HAP-1 (cell line): Measurements from ENCODE around the gene FBXO7.

ENCODE experiments used
- DNase-seq, 2 experiments: peaks; one replicate each; pipeline ENCODE4 v3.0.0-alpha.2; 2016 to 2020; ENCODE audit warnings: low spot score in 2 of 2
- H3K27me3 ChIP-seq: fragments of 250-450 bp; sonication (Bioruptor Pico); 2 replicates; pipeline ENCODE4 v1.5.1; 2020; ENCODE audit warnings: low read depth, mild to moderate bottlenecking, moderate library complexity
- H3K36me3 ChIP-seq: fragments of 250-450 bp; sonication (Bioruptor Pico); replicated peaks from 2 replicates; pipeline ENCODE4 v1.5.1; 2020; ENCODE audit warnings: mild to moderate bottlenecking
- H3K4me1 ChIP-seq: fragments of 250-450 bp; sonication (Bioruptor Pico); 2 replicates; pipeline ENCODE4 v1.5.1; 2020; ENCODE audit warnings: mild to moderate bottlenecking
- H3K4me3 ChIP-seq: fragments of 250-450 bp; sonication (Bioruptor Pico); 2 replicates; pipeline ENCODE4 v1.5.1; 2020; ENCODE audit warnings: mild to moderate bottlenecking, moderate library complexity
- H3K9me3 ChIP-seq: fragments of 250-450 bp; sonication (Bioruptor Pico); 2 replicates; pipeline ENCODE4 v1.5.1; 2020; ENCODE audit warnings: mild to moderate bottlenecking, moderate library complexity
- in situ Hi-C: fragments of 300-500 bp; cut with MboI; formaldehyde crosslinking; loops from 3 replicates; pipeline ENCODE4 v1.14.3; 2020; ENCODE audit warnings: low sequenced_read_pairs, inconsistent platforms, mixed read lengths

Gene FBXO7

DNA sequence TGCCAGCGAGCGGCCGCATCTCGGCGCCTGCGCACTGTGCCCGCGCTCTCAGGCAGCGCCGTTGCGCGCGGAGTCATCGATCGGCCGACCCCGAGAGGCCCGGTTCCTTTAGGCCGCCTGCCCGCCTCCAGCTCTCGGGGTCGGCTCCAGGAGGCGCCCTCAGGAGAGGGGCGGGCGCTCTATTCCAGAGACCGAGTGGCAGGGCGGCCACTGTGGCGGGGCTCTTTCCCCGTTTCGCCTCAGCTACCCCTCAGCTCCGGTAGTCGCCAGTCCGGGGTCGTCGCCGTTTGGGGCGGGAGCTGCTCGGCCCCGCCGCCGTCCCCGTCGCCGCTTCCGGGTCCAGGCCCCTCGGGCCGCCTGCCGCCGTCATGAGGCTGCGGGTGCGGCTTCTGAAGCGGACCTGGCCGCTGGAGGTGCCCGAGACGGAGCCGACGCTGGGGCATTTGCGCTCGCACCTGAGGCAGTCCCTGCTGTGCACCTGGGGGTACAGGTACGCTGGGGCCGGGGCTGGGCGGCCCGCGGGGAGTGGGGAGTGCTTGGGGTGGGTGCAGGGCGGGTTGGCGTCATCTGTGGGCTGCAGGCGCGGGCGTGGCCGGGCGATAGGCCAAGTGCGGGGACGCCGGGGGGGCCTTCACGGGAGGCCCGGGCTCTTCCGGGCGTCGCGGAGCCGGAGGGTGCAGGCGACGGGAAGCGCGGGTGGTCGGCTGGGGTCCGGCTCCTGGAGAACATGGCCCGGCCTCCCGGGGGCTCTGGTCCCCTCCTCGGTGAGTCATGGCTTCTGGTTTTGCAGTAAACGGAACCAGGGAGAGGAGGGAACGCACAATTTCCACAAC is at the start of gene FBXO7:
Gene FBXO7 (plus strand): TSS at position 177 of the 833 bp plus-strand sequence. CDS start 192 bp downstream, at position 369.
- in situ Hi-C loops = loop anchor here (10.0 kb wide), 1 partner anchor 500 kb away; no protein-coding TSS in a partner anchor
- peak within 1 kb of the TSS; percentile 76 for H3K4me3 ChIP-seq

DNA sequence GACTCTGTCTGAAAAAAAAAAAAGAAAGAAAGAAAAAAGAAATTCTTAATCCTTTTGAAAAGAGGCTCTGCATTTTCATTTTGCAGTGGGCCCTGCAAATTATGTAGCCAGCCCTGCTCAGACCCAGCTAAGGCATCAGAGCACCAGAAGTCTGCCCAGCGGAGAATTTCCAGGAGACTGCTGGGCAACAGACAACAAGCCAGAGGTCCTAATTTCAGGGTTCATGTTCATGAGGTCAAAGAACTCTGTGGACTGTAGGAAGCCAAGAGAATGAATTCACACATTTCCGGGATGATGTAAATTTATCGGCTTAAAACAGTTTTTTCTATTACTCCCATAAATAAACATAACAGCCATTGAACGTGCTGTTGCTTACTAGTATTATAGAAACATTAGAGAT is 47.7 kb upstream of the FBXO7 start:
- H3K4me1 ChIP-seq = no peaks in the 10 kb centered on the region
- no peak overlapping the region for H3K4me3 ChIP-seq
- in situ Hi-C loops = no loop called here
- H3K27me3 ChIP-seq = peaks cover 16% of the 10 kb centered on the region
- no peaks in the 10 kb centered on the region for H3K36me3 ChIP-seq
- no peak for DNase-seq
- H3K9me3 ChIP-seq = no peaks in the 10 kb centered on the region

More for the DNA sequence above, at the start of gene FBXO7:
- Histone ChIP-seq H3K9me3 (no peaks in the 10 kb centered on the region), H3K36me3 (no peaks in the 10 kb centered on the region), H3K4me1 (peaks cover 8% of the 10 kb centered on the region), H3K27me3 (peaks cover 8% of the 10 kb centered on the region)
- DNase-seq = peak; percentile 78 to 93

DNA sequence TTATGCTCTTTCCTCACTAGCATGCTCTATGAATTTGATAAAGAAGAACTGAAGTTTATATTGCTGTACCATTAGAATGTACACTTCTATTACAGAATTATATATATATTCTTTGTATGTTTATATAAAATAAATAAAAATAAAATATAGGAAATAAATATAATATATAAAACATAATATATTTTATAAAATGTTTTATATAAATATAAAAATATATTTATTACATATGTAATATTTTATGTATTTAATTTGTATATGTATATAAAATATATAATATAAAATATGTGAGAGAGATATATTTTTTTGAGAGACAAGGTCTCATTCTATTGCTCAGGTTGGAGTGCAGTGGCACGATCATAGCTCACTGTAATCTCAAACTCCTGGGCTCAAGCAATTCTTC is 44.3 kb upstream of the FBXO7 start:
- in situ Hi-C loops = no loop called here
- no peaks in the 10 kb centered on the region for H3K4me1 ChIP-seq
- peaks cover 30% of the 10 kb centered on the region for H3K27me3 ChIP-seq
- no peaks in the 10 kb centered on the region for H3K36me3 ChIP-seq
- H3K4me3 ChIP-seq = no peak overlapping the region
- H3K9me3 ChIP-seq = no peaks in the 10 kb centered on the region
- no peak for DNase-seq

DNA sequence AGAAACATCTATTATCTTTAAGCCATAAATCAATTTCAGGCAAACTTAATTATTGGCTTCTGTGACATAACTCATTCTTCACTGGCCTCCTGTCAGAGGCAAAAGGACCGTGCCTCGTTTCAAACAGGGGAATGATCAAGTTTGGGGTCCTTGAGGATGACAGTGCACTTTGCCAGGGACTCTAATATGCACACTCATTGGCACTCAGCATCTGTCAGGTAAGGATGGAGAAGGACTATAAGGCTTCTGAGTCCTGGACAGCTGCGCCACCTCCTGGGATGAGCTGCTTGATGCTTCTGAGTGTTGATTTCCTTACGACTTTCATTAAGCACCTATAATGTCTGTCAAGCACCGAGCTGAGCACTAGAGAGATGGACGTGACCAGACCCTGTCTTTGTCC is 30.5 kb upstream of the FBXO7 start:
- Histone ChIP-seq H3K27me3 (peaks cover 29% of the 10 kb centered on the region), H3K9me3 (no peaks in the 10 kb centered on the region), H3K4me3 (no peak overlapping the region), H3K36me3 (no peaks in the 10 kb centered on the region), H3K4me1 (no peaks in the 10 kb centered on the region)
- peak in 1 of 2 experiments; percentile 39 for DNase-seq
- in situ Hi-C loops = no loop called here

DNA sequence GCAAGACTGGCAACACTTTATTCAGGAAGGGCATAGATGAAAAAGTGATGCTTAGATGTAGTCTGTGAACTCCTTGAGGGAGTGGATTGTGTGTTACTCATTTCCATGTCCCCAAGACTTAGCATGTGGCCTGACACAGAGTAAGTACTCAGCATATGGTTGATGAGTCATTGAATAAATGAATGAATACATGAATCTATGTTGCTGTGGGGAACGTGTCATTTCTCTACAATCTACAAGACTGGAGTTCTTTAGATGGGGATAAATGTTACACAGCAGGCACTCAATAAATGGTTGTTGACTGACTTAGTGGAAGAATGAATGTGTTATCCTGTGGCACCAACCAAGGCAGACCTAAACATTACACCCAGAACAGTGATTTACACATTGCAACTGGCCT is 28.3 kb upstream of the FBXO7 start:
- DNase-seq = no peak
- H3K4me3 ChIP-seq = no peak overlapping the region
- no peaks in the 10 kb centered on the region for H3K4me1 ChIP-seq
- in situ Hi-C loops = no loop called here
- H3K27me3 ChIP-seq = peaks cover 21% of the 10 kb centered on the region
- no peaks in the 10 kb centered on the region for H3K36me3 ChIP-seq
- H3K9me3 ChIP-seq = no peaks in the 10 kb centered on the region

DNA sequence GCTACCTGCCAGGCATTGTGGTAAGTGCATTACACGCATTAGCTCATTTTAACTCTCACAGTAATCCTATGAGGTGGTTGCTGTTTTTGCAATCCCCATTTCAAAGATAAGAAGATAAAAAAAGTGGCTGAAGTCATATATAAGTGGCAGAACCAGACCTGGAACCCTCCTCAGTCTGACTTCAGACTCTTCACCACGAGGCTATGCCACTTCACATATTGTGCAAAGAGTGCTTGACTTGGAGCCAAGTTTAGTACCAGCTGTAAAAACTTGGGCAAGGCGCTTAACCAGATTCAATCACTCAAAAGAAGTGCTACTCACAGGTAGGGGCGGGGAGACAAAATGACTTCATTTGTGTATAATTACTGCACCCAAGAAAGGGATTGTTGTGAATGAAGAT is 25.6 kb upstream of the FBXO7 start:
- in situ Hi-C loops = no loop called here
- no peak for DNase-seq
- Histone ChIP-seq H3K4me1 (no peaks in the 10 kb centered on the region), H3K36me3 (no peaks in the 10 kb centered on the region), H3K4me3 (no peak overlapping the region), H3K27me3 (peaks cover 16% of the 10 kb centered on the region), H3K9me3 (no peaks in the 10 kb centered on the region)

DNA sequence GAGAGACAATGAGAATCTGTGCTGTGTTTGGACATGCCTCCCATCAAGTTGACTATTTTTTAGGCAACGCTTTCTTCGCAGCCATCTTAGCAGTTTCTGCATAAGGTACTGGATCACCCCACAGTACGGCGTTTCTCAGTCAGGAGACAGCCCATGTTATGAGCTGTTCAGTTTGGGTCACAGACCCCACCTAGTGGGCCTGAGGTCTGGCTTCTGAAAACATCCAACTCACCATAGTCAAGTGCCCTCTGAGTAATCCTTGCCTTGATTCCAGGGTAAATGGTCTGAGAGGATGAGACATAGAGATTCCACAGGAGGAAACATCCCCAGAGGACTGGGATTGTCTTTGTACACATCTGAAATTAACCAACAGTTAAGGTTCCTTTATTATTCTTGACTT is 17.6 kb upstream of the FBXO7 start:
- Histone ChIP-seq H3K9me3 (no peaks in the 10 kb centered on the region), H3K4me1 (no peaks in the 10 kb centered on the region), H3K36me3 (no peaks in the 10 kb centered on the region), H3K27me3 (peaks cover 23% of the 10 kb centered on the region), H3K4me3 (no peak overlapping the region)
- in situ Hi-C loops = no loop called here
- DNase-seq = no peak

DNA sequence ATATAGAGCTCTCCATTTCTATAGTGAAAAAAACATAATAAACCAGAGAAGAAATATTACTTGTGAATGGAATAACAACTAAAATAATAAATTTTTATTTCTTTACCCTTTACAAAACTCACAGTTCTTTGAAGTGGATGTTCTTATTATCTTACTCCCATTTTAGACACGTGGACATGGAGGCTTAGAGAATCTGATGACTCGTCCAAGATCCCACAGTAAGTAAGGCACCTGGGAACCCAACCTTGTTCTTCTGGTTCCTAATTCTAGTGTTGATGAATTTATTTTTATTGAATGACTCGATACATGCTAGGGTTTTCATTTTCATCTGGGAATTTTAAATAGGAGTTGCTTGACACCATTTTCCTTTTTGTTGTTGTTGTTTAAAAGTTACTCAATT is 12.2 kb upstream of the FBXO7 start:
- no peaks in the 10 kb centered on the region for H3K4me1 ChIP-seq
- no peaks in the 10 kb centered on the region for H3K9me3 ChIP-seq
- in situ Hi-C loops = no loop called here
- no peak for DNase-seq
- H3K36me3 ChIP-seq = no peaks in the 10 kb centered on the region
- peaks cover 23% of the 10 kb centered on the region for H3K27me3 ChIP-seq
- H3K4me3 ChIP-seq = no peak overlapping the region

DNA sequence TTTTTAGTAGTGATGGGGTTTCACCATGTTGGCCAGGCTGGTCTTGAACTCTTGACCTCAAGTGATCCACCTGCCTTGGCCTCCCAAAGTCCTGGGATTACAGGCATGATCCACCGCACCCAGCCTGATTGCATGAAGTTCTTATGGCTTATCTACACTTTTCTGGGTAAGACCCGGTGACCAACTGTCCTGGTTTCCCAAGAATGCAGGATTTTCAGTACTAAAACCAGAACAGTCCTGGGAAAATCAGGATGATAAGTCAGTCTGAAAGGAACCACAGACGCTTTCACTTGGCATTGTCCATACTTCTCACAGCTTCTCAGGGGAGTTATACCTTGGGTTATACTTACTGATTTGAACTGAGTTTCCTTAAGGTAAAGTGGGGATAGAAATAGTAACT is 8.9 kb upstream of the FBXO7 start:
- Histone ChIP-seq H3K4me3 (no peak overlapping the region), H3K36me3 (no peaks in the 10 kb centered on the region), H3K27me3 (peaks cover 28% of the 10 kb centered on the region), H3K9me3 (no peaks in the 10 kb centered on the region), H3K4me1 (no peaks in the 10 kb centered on the region)
- in situ Hi-C loops = no loop called here
- DNase-seq = no peak

DNA sequence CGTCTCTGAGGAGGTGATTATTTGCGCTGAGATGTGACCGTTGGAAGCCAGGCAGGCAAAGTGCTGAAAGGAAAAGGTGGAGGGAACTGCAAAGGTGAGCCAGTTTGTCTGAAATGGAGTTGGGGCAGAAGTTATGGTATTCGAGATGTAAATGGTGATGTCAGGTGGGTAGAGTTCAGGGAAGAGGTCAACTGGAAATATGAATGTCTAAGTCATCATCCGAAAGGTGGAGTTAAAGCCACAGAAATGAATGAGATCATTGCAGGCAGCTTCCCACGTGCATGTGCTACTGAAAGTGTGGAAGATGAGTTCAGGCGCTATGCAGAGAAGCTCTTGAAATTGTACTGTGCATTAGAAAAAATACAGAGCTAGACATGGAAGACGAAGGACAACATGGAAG is 8.1 kb upstream of the FBXO7 start:
- DNase-seq = no peak
- in situ Hi-C loops = no loop called here
- H3K27me3 ChIP-seq = peaks cover 32% of the 10 kb centered on the region
- H3K4me1 ChIP-seq = no peaks in the 10 kb centered on the region
- no peak overlapping the region for H3K4me3 ChIP-seq
- no peaks in the 10 kb centered on the region for H3K9me3 ChIP-seq
- no peaks in the 10 kb centered on the region for H3K36me3 ChIP-seq

DNA sequence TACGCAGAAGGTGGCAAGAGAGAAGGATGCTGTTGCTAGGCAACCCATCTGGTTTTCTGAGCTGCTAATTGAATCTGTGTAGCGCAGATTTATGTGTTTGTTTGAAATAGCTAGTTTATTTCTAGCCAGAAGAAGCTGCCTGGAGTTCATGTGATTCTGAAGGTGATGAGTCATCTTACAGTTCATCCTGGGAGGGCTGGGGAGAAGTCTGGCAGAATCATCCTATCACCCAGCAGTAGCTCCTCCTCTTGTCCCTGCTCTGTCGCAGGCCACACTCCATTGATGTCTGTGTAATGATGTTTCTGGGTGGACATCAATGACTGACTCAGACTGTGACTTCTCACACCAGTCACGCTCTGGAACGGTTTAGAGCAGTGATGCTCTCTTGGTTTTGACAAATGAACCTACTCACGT is 4.8 kb upstream of the FBXO7 start:
- Histone ChIP-seq H3K36me3 (no peaks in the 10 kb centered on the region), H3K9me3 (no peaks in the 10 kb centered on the region), H3K4me3 (no peak overlapping the region), H3K27me3 (peaks cover 19% of the 10 kb centered on the region), H3K4me1 (no peaks in the 10 kb centered on the region)
- in situ Hi-C loops = loop anchor here (10.0 kb wide), 1 partner anchor 495 kb away; no protein-coding TSS in a partner anchor
- no peak for DNase-seq

DNA sequence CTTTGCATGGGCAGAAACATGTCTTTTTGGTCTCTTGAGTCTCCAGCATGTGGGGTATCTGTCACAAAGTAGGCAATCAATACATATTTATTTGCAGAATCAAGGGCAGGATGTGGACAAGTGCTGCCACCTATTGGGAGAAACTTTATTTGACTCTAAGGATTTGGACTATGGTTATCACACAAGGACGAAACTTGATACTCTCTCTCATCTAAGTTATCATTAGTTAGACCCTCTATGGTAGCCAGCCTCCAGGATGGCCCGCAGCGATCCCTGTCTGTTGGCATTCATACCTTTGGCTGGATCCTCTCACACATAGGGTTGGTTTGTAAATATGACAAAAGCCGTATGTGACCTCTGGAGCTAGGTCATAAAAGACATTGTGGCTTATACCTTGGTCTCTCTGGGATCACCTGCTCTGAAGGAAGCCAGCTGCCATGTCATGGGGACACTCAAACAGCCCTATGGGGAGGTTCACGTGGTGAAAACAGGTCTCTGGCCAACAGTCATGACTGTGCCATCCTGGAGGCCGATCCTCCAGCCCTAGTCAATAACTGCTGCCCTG is 1.1 kb upstream of the FBXO7 start:
- no peaks in the 10 kb centered on the region for H3K36me3 ChIP-seq
- in situ Hi-C loops = loop anchor here (10.0 kb wide), 1 partner anchor 499 kb away; no protein-coding TSS in a partner anchor
- no peak overlapping the region for H3K4me3 ChIP-seq

DNA sequence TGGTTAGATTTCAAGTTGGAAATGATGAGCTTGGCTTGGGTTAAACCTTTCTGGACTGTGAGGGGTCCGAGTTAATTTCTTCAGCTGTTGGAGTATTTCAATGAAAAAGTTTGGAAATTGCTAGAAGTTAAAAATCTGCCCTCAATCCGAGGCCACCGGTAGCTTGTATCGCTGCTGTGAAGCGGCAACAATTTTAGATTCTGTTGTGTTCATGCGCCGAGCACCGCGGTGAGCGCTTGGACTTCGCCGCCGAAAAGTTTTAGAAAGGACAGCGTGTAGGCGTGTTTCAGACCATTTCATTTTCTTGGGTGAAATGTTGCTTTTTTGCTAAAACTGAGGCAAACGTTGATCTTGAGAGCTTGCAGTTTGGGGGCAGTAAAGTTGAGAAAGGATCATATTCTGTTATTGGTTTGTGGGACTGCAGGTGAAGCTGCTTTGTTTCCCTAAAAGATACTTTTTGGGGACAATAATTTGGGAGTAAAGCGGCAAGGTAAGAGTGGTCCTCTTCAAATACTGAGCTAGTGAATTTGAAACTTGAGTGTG is 928 bp downstream of the FBXO7 start:
- DNase-seq = peak; percentile 34 to 51

More for the DNA sequence above, 1.1 kb upstream of the FBXO7 start:
- Histone ChIP-seq H3K9me3 (no peaks in the 10 kb centered on the region), H3K27me3 (peaks cover 13% of the 10 kb centered on the region), H3K4me1 (peaks cover 8% of the 10 kb centered on the region)
- peak; percentile 54 to 78 for DNase-seq

More for the DNA sequence above, 928 bp downstream of the FBXO7 start:
- Histone ChIP-seq H3K9me3 (no peaks in the 10 kb centered on the region), H3K27me3 (peaks cover 5% of the 10 kb centered on the region), H3K4me3 (peak overlapping the region; percentile 76), H3K36me3 (no peaks in the 10 kb centered on the region), H3K4me1 (peaks cover 8% of the 10 kb centered on the region)
- in situ Hi-C loops = loop anchor here (10.0 kb wide), 1 partner anchor 501 kb away; no protein-coding TSS in a partner anchor
